H1 (cell line): Measurements from ENCODE around the gene CDH22.

Source experiments
- HDAC2 ChIP-seq, 2 experiments: fragments of 300-600 bp in 1 of 2; sonication (generic) in 1 of 2; IDR thresholded peaks; 2 replicates each; pipeline ENCODE4 v1.6.1; 2011 to 2012; ENCODE audit warnings: low read depth in 2 of 2, low read length in 2 of 2, mild to moderate bottlenecking in 2 of 2, moderate library complexity in 2 of 2, borderline replicate concordance in 1 of 2, inconsistent platforms in 1 of 2
- SIN3A ChIP-seq, 2 experiments: IDR thresholded peaks in 1 of 2; conservative IDR thresholded peaks in 1 of 2; 2 replicates each; pipeline ENCODE4 v1.6.1; 2011 to 2012; ENCODE audit warnings: low read length in 2 of 2, improper control_type of control experiment in 1 of 2, low read depth in 1 of 2, mild to moderate bottlenecking in 1 of 2

- TF ChIP-seq HDAC2 (IDR thresholded peaks at IDR 0.05; ENCODE audit: borderline replicate concordance in 1 of 2, low read depth in 2 of 2, low read length in 2 of 2) (no peak), SIN3A (conservative IDR thresholded peaks at IDR 0.05 in 1 of 2, IDR thresholded peaks at IDR 0.05 in 1 of 2; ENCODE audit: low read depth in 1 of 2, low read length in 2 of 2) (no peak)
Observed at GRCh38 chr20:46264391-46265266, 43.7 kb downstream of the CDH22 start.
